Measurements from ENCODE around the gene C11orf24. TPM values are rescaled to one million over a fixed set of nuclear protein-coding genes. Genes with fewer than 3 reads are reported as not detected.

The C11orf24 gene
- total RNA-seq = 24.7 TPM
- long read RNA-seq, transcript C11orf24-201 (4 exons, 2,063 nt) = major isoform, 11 of 29 reads
- long read RNA-seq, partial matches to known transcripts = 9 of 29 reads
- long read RNA-seq, other reads (novel, unspliced or antisense) = 9 of 29 reads

GRCh38 chr11:68271781-68272608 is at the start of gene C11orf24:
C11orf24 (minus strand) TSS chr11:68271973; CDS start chr11:68263767, 8,206 bp downstream.
- Histone ChIP-seq H3K27me3 (ENCODE audit: low read depth) (no peaks in the 10 kb centered on the region), H3K4me3 (peak within 1 kb of the TSS; percentile 82), H3K4me1 (peaks cover 31% of the 10 kb centered on the region), H3K9me3 (no peaks in the 10 kb centered on the region), H3K36me3 (peaks cover 11% of the 10 kb centered on the region), H3K27ac (peak within 1 kb of the TSS; percentile 97)
- no peak for TF ChIP-seq CTCF (IDR thresholded peaks at IDR 0.05)
- ATAC-seq (peak; percentile 98), DNase-seq (peak; percentile 96)
- intact Hi-C loops (cut with DNase I) = no loop called here

- Histone ChIP-seq H3K27me3 (ENCODE audit: low read depth) (no peaks in the 10 kb centered on the region), H3K4me3 (no peak overlapping the region), H3K9me3 (no peaks in the 10 kb centered on the region), H3K27ac (peak overlapping the region; percentile 24), H3K36me3 (no peaks in the 10 kb centered on the region), H3K4me1 (peaks cover 57% of the 10 kb centered on the region)
- DNase-seq = no peak
- ATAC-seq = no peak
- TF ChIP-seq CTCF (IDR thresholded peaks at IDR 0.05) = no peak
- intact Hi-C loops (cut with DNase I) = no loop called here
Observed at GRCh38 chr11:68317147-68317785, 45.5 kb upstream of the C11orf24 start.

GRCh38 chr11:68315171-68315920 is 43.6 kb upstream of the C11orf24 start:
- H3K4me1 ChIP-seq = peaks cover 52% of the 10 kb centered on the region
- H3K9me3 ChIP-seq = no peaks in the 10 kb centered on the region
- H3K27ac ChIP-seq = peak overlapping the region; percentile 66
- no peaks in the 10 kb centered on the region for H3K36me3 ChIP-seq
- DNase-seq (no peak), ATAC-seq (peak in 1 of 2 donors; percentile 9)
- H3K27me3 ChIP-seq (ENCODE audit: low read depth) = no peaks in the 10 kb centered on the region
- TF ChIP-seq CTCF (IDR thresholded peaks at IDR 0.05) = no peak
- peak overlapping the region; percentile 67 for H3K4me3 ChIP-seq
- intact Hi-C loops (cut with DNase I) = no loop called here

- peak overlapping the region; percentile 66 for H3K27ac ChIP-seq
- H3K9me3 ChIP-seq = no peaks in the 10 kb centered on the region
- intact Hi-C loops (cut with DNase I) = no loop called here
- ATAC-seq = peak; percentile 31 to 36
- H3K27me3 ChIP-seq (ENCODE audit: low read depth) = no peaks in the 10 kb centered on the region
- TF ChIP-seq CTCF (IDR thresholded peaks at IDR 0.05) = no peak
- peaks cover 52% of the 10 kb centered on the region for H3K4me1 ChIP-seq
- H3K4me3 ChIP-seq = peak overlapping the region; percentile 67
- no peak for DNase-seq
- H3K36me3 ChIP-seq = no peaks in the 10 kb centered on the region
Observed at GRCh38 chr11:68314203-68315170, 42.7 kb upstream of the C11orf24 start.

All from lower lobe of right lung (tissue), 2 donors.